Keratinocyte (primary cell): ENCODE data around the gene TRAF3.

Source experiments
- EZH2 ChIP-seq: IDR thresholded peaks from one replicate; pipeline ENCODE4 v1.6.1; 2012; ENCODE audit warnings: inconsistent platforms, mild to moderate bottlenecking, low read length, moderate library complexity
- TF ChIP-seq, protein P1 (sequence below), 3 experiments: IDR thresholded peaks in 1 of 3; conservative IDR thresholded peaks in 1 of 3; optimal IDR thresholded peaks in 1 of 3; 2 replicates in 2 of 3; 3 replicates in 1 of 3; pipeline versions ENCODE3 to v1.5.1; 2011; ENCODE audit warnings: low read length in 3 of 3, mild to moderate bottlenecking in 3 of 3, moderate library complexity in 2 of 3, control low read depth in 1 of 3, inconsistent platforms in 1 of 3; ENCODE audit not compliant: insufficient read depth in 2 of 3; ENCODE audit errors: extremely low read depth in 1 of 3

DNA sequence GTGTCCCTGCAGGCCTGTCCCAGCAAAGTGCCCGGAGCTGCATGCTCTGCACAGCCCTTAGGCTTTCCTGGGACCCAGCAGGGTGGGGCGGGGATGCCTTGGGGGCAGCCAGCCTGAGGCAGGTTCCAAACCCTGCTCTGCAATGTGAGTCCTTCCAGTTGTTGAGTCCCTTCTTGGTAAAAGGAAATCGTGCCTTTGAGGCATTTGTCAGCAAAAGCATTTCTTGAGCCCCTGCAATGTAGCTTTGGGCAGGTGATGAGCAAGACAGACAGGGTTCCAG lies 38.1 kb upstream of the TRAF3 start:
- TF ChIP-seq, protein P1, sequence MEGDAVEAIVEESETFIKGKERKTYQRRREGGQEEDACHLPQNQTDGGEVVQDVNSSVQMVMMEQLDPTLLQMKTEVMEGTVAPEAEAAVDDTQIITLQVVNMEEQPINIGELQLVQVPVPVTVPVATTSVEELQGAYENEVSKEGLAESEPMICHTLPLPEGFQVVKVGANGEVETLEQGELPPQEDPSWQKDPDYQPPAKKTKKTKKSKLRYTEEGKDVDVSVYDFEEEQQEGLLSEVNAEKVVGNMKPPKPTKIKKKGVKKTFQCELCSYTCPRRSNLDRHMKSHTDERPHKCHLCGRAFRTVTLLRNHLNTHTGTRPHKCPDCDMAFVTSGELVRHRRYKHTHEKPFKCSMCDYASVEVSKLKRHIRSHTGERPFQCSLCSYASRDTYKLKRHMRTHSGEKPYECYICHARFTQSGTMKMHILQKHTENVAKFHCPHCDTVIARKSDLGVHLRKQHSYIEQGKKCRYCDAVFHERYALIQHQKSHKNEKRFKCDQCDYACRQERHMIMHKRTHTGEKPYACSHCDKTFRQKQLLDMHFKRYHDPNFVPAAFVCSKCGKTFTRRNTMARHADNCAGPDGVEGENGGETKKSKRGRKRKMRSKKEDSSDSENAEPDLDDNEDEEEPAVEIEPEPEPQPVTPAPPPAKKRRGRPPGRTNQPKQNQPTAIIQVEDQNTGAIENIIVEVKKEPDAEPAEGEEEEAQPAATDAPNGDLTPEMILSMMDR (optimal IDR thresholded peaks at IDR 0.05 in 1 of 3, IDR thresholded peaks at IDR 0.05 in 1 of 3, conservative IDR thresholded peaks at IDR 0.05 in 1 of 3; ENCODE audit: extremely low read depth in 1 of 3, insufficient read depth in 2 of 3, low read length in 3 of 3) = no peak
- TF ChIP-seq EZH2 = no peak
